RCC 7860 (cell line): ENCODE results near the gene GTPBP1.

ENCODE experiments used
- DNase-seq: peaks from one replicate; pipeline ENCODE4 v3.0.0-alpha.2; 2015; ENCODE audit warnings: low spot score
- FAIRE-seq: peaks from 2 replicates; lab custom pipeline; 2012; peaks lifted over from hg19 to GRCh38; lab: Jason Lieb, UNC

Gene GTPBP1

GRCh38 chr22:38782402-38783094 is 76.8 kb downstream of the GTPBP1 start:
- DNase-seq (no peak), FAIRE-seq (no peak)
